Karpas-422 (cell line): ENCODE measurements around the gene PIK3R5. TPM values are rescaled to one million over a fixed set of nuclear protein-coding genes. Genes with fewer than 3 reads are reported as not detected.

ENCODE experiments used
- DNase-seq: peaks from one replicate; pipeline ENCODE4 v3.0.0-alpha.2; 2015
- H2AFZ ChIP-seq: fragments of 200-600 bp; sonication (generic); 2 replicates; pipeline ENCODE4 v1.6.1; 2014; ENCODE audit warnings: antibody characterized with exemption, low read length, mixed read lengths
- H3K27ac ChIP-seq: fragments of 200-600 bp; sonication (generic); 2 replicates; pipeline ENCODE4 v1.5.1; 2014; ENCODE audit warnings: mild to moderate bottlenecking, low read length, moderate library complexity
- H3K27me3 ChIP-seq: fragments of 200-600 bp; sonication (generic); 2 replicates; pipeline ENCODE4 v1.6.1; 2014; ENCODE audit warnings: low read length, mixed read lengths
- H3K36me3 ChIP-seq: fragments of 200-600 bp; sonication (generic); 2 replicates; pipeline ENCODE4 v1.6.1; 2014; ENCODE audit warnings: low read length, mixed read lengths; ENCODE audit not compliant: insufficient read depth
- H3K4me1 ChIP-seq: fragments of 200-600 bp; sonication (generic); 2 replicates; pipeline ENCODE4 v1.6.1; 2014; ENCODE audit warnings: mild to moderate bottlenecking, low read length, mixed read lengths
- H3K4me2 ChIP-seq: fragments of 200-600 bp; sonication (generic); 2 replicates; pipeline ENCODE4 v1.6.1; 2014; ENCODE audit warnings: low read length, low read depth, mild to moderate bottlenecking; ENCODE audit not compliant: poor library complexity, severe bottlenecking
- H3K4me3 ChIP-seq: fragments of 200-600 bp; sonication (generic); 2 replicates; pipeline ENCODE4 v1.5.1; 2014; ENCODE audit warnings: mild to moderate bottlenecking, antibody characterized with exemption, low read length, mixed read lengths
- H3K79me2 ChIP-seq: fragments of 200-600 bp; sonication (generic); 2 replicates; pipeline ENCODE4 v1.6.1; 2014; ENCODE audit warnings: mild to moderate bottlenecking, low read length, mixed read lengths
- H3K9ac ChIP-seq: fragments of 200-600 bp; sonication (generic); 2 replicates; pipeline ENCODE4 v1.6.0; 2014; ENCODE audit warnings: low read length
- H3K9me2 ChIP-seq: fragments of 200-600 bp; sonication (generic), shearing (Covaris generic); replicated peaks from 2 replicates; pipeline ENCODE4 v1.6.0; 2014; ENCODE audit warnings: mild to moderate bottlenecking, low read length, moderate library complexity; ENCODE audit not compliant: insufficient read depth
- H3K9me3 ChIP-seq: fragments of 300-700, 200-600 bp; sonication (generic); 2 replicates; pipeline ENCODE4 v1.6.1; 2014; ENCODE audit warnings: low read length, mixed read lengths
- H4K20me1 ChIP-seq: fragments of 200-600 bp; sonication (generic); 2 replicates; pipeline ENCODE4 v1.6.1; 2014; ENCODE audit warnings: mild to moderate bottlenecking, antibody characterized with exemption, low read length, low read depth; ENCODE audit not compliant: insufficient read depth
- total RNA-seq: library from RNA; depleted of rRNA; stranded (reverse); fragments of >200 nt; shearing (Covaris generic); gene quantifications from 2 replicates; pipeline ENCODE4 v1.2.3, GENCODE V29; 2014; ENCODE audit warnings: low replicate concordance

Gene PIK3R5
- total RNA-seq, 1 experiment from 2014 or later: not detected

GRCh38 chr17:8944748-8945147, 20.8 kb downstream of the PIK3R5 start:
- no peaks in the 10 kb centered on the region for H3K4me1 ChIP-seq
- no peak for DNase-seq
- H3K9ac ChIP-seq: no peak overlapping the region
- H3K27ac ChIP-seq: no peak overlapping the region
- H3K4me3 ChIP-seq: no peak overlapping the region
- H3K36me3 ChIP-seq: no peaks in the 10 kb centered on the region
- no peaks in the 10 kb centered on the region for H3K79me2 ChIP-seq
- no peaks in the 10 kb centered on the region for H4K20me1 ChIP-seq
- H2AFZ ChIP-seq: no peak overlapping the region
- no peaks in the 10 kb centered on the region for H3K27me3 ChIP-seq
- no peaks in the 10 kb centered on the region for H3K9me3 ChIP-seq
- no peak overlapping the region for H3K4me2 ChIP-seq
- no peaks in the 10 kb centered on the region for H3K9me2 ChIP-seq

DNA sequence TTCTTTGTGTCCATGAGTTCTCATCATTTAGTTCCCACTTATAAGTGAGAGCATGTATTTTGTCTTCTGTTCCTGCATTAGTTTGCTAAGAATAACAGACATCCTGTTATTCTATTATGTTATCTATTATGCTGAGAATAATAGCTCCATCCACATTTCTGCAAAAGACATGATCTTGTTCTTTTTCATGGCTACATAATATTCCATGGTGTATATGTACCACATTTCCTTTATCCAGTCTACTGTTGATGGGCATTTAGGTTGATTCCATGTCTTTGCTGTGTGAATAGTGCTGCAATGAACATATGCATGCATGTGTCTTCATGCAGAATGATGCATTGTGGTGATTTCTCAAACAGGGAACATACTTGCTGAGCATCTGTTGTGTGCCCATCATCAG, 21.4 kb downstream of the PIK3R5 start:
- H3K4me1 ChIP-seq: no peaks in the 10 kb centered on the region
- H2AFZ ChIP-seq: no peak overlapping the region
- H3K4me2 ChIP-seq: no peak overlapping the region
- no peaks in the 10 kb centered on the region for H3K79me2 ChIP-seq
- no peaks in the 10 kb centered on the region for H3K9me3 ChIP-seq
- H3K4me3 ChIP-seq: no peak overlapping the region
- H4K20me1 ChIP-seq: no peaks in the 10 kb centered on the region
- H3K9ac ChIP-seq: no peak overlapping the region
- DNase-seq: no peak
- no peaks in the 10 kb centered on the region for H3K27me3 ChIP-seq
- H3K27ac ChIP-seq: no peak overlapping the region
- no peaks in the 10 kb centered on the region for H3K36me3 ChIP-seq
- no peaks in the 10 kb centered on the region for H3K9me2 ChIP-seq

DNA sequence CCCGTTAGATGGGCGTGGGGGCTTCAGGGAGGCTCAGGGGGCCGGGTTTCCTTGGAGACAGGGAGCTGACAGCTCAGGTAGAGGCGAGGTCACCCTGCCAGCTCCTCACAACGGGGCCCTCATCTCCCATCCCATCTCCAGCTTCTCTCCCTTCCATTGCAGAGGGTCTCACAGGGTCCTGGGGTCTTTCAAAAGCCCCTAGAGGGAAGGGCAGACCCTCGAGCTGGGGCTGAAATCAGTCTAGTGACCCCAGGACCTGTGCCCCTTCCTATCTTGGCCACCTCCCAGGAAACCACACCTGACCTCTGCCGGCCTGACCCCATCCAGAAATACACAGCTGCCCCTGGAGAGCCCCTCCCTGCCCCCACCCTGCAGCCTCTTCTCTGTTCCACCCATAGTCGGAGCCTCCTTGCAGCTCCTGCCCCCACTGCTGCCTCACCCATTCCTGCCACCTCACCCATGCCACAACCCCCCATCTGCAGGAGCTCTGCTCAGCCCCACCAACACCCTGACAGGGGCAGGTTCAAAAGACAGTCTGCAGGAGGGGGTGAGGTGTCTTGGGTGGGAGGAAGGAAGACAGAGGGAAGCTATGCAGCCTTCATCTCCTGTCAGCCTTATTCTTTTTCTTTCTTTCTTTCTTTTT, 23.4 kb downstream of the PIK3R5 start:
- no peaks in the 10 kb centered on the region for H3K36me3 ChIP-seq
- H3K4me2 ChIP-seq: no peak overlapping the region
- H3K9me3 ChIP-seq: no peaks in the 10 kb centered on the region
- H3K27me3 ChIP-seq: no peaks in the 10 kb centered on the region
- no peak overlapping the region for H2AFZ ChIP-seq
- DNase-seq: no peak
- H3K4me1 ChIP-seq: no peaks in the 10 kb centered on the region
- no peaks in the 10 kb centered on the region for H3K9me2 ChIP-seq
- no peak overlapping the region for H3K27ac ChIP-seq
- H3K9ac ChIP-seq: no peak overlapping the region
- H3K79me2 ChIP-seq: no peaks in the 10 kb centered on the region
- no peak overlapping the region for H3K4me3 ChIP-seq
- H4K20me1 ChIP-seq: no peaks in the 10 kb centered on the region

GRCh38 chr17:8941520-8941919, 24.0 kb downstream of the PIK3R5 start:
- Histone ChIP-seq H3K4me1 (no peaks in the 10 kb centered on the region), H3K27ac (no peak overlapping the region), H3K9ac (no peak overlapping the region), H2AFZ (no peak overlapping the region), H3K9me2 (no peaks in the 10 kb centered on the region), H3K4me3 (no peak overlapping the region), H3K79me2 (no peaks in the 10 kb centered on the region), H4K20me1 (no peaks in the 10 kb centered on the region), H3K9me3 (no peaks in the 10 kb centered on the region), H3K27me3 (no peaks in the 10 kb centered on the region), H3K36me3 (no peaks in the 10 kb centered on the region), H3K4me2 (no peak overlapping the region)
- DNase-seq: no peak

DNA sequence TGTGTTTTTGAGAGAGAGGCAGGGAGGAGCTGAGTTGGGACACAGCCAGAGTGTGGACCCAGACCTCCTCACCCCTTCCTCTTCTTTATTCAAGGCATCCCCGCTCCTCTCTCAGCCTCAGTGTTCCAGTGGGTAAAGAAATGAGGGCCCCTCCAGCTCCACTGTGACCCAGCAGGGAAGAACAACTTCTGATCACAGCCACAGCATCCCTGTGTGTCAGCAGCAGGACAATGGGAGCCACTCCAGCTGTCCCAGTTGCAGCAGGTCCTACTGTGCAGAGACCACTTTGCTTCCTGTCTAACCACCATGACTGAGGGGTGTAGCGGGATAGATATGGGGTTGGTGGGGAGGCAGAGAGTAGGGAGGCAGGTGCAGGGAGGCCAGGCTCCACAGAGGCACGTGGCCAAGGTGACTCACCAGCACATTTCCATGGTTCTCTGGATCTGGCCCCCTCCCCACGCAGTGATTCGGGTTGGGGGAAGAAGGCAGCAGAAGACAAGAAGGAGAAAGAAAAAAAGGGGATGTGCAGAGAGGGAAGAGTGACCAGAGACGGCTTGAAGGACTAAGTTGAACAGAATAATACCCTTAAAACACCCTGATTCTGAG, 24.5 kb downstream of the PIK3R5 start:
- no peak overlapping the region for H3K4me3 ChIP-seq
- no peak overlapping the region for H3K4me2 ChIP-seq
- H2AFZ ChIP-seq: no peak overlapping the region
- H3K9me3 ChIP-seq: no peaks in the 10 kb centered on the region
- no peaks in the 10 kb centered on the region for H3K36me3 ChIP-seq
- H3K27me3 ChIP-seq: no peaks in the 10 kb centered on the region
- no peaks in the 10 kb centered on the region for H4K20me1 ChIP-seq
- H3K27ac ChIP-seq: no peak overlapping the region
- no peaks in the 10 kb centered on the region for H3K9me2 ChIP-seq
- H3K4me1 ChIP-seq: no peaks in the 10 kb centered on the region
- no peak for DNase-seq
- H3K9ac ChIP-seq: no peak overlapping the region
- H3K79me2 ChIP-seq: no peaks in the 10 kb centered on the region

DNA sequence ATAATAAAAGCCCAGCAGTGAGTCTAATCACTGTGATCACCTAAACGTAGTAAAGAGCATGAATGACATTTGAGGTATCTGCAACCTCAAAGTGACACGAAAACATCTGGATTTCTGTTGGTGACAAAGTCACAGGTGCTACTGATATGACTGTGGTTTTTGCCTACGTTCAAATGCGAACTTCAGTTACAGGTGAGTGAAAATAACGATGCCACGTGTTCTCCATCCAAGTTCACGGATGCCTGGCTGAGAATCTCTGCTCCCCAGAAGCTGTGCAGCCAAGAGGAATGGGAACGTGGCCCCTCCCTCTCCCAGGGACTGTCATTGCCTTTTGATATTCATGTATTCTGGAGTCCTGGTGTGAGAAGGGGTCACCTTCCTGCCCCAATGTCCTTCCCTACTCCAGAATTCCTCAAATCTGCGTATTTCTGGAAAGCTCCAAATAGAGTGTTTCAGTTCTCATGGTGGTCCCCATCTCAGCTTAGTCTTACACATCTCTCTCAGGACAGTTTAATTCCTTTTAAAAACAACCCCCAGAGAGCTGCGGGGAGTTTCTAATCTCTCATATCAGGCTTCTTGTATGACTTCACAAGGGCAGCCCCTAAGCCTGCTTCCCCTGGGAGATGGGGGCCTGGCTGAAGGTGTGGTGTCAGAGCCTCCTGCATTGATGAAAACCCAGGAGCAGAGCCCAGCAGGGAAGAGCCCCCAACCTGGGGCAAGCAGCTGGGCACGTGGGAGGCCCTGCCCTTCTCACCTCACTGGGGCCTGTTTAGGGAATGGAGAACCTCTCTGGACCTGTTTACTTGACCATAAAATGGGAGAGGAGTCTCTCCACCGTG, 25.8 kb downstream of the PIK3R5 start:
- Histone ChIP-seq H3K9ac (no peak overlapping the region), H3K27me3 (no peaks in the 10 kb centered on the region), H3K9me2 (no peaks in the 10 kb centered on the region), H4K20me1 (no peaks in the 10 kb centered on the region), H3K4me2 (no peak overlapping the region), H3K27ac (no peak overlapping the region), H3K4me1 (no peaks in the 10 kb centered on the region), H3K9me3 (no peaks in the 10 kb centered on the region), H3K4me3 (no peak overlapping the region), H3K79me2 (no peaks in the 10 kb centered on the region), H2AFZ (no peak overlapping the region), H3K36me3 (no peaks in the 10 kb centered on the region)
- no peak for DNase-seq

GRCh38 chr17:8938933-8939332, 26.6 kb downstream of the PIK3R5 start:
- H3K9ac ChIP-seq: no peak overlapping the region
- no peak overlapping the region for H3K4me2 ChIP-seq
- no peak overlapping the region for H3K27ac ChIP-seq
- H3K4me1 ChIP-seq: no peaks in the 10 kb centered on the region
- no peaks in the 10 kb centered on the region for H3K36me3 ChIP-seq
- H3K9me2 ChIP-seq: no peaks in the 10 kb centered on the region
- no peaks in the 10 kb centered on the region for H3K9me3 ChIP-seq
- H3K4me3 ChIP-seq: no peak overlapping the region
- H3K79me2 ChIP-seq: no peaks in the 10 kb centered on the region
- no peak for DNase-seq
- no peaks in the 10 kb centered on the region for H3K27me3 ChIP-seq
- H2AFZ ChIP-seq: no peak overlapping the region
- H4K20me1 ChIP-seq: no peaks in the 10 kb centered on the region

GRCh38 chr17:8935191-8935590, 30.3 kb downstream of the PIK3R5 start:
- H3K4me3 ChIP-seq: no peak overlapping the region
- H3K79me2 ChIP-seq: no peaks in the 10 kb centered on the region
- no peak overlapping the region for H3K4me2 ChIP-seq
- H3K27ac ChIP-seq: no peak overlapping the region
- no peaks in the 10 kb centered on the region for H4K20me1 ChIP-seq
- no peaks in the 10 kb centered on the region for H3K9me2 ChIP-seq
- no peaks in the 10 kb centered on the region for H3K9me3 ChIP-seq
- no peak overlapping the region for H2AFZ ChIP-seq
- H3K9ac ChIP-seq: no peak overlapping the region
- no peak for DNase-seq
- H3K27me3 ChIP-seq: no peaks in the 10 kb centered on the region
- no peaks in the 10 kb centered on the region for H3K36me3 ChIP-seq
- no peaks in the 10 kb centered on the region for H3K4me1 ChIP-seq
